GM12874 (cell line): Measurements from ENCODE around the gene MEGF6.

Experiments used
- CTCF ChIP-seq: IDR thresholded peaks from 2 replicates; pipeline ENCODE4 v1.5.1; 2011; ENCODE audit warnings: low read depth, mild to moderate bottlenecking, control low read depth, low read length, moderate library complexity; ENCODE audit not compliant: insufficient read depth

The MEGF6 gene

GRCh38 chr1:3601743-3602142 lies 9.6 kb downstream of the MEGF6 start:
- no peak for TF ChIP-seq CTCF

GRCh38 chr1:3600354-3600753 lies 11.0 kb downstream of the MEGF6 start:
- no peak for TF ChIP-seq CTCF

GRCh38 chr1:3599816-3600215 lies 11.5 kb downstream of the MEGF6 start:
- TF ChIP-seq CTCF, result no peak

- TF ChIP-seq CTCF, result no peak
These were observed 12.0 kb downstream of the MEGF6 start for GRCh38 chr1:3599286-3599811.

GRCh38 chr1:3598522-3599285 lies 12.6 kb downstream of the MEGF6 start:
- TF ChIP-seq CTCF, result no peak

GRCh38 chr1:3598051-3598491 lies 13.2 kb downstream of the MEGF6 start:
- TF ChIP-seq CTCF, result no peak

GRCh38 chr1:3597599-3597964 lies 13.7 kb downstream of the MEGF6 start:
- no peak for TF ChIP-seq CTCF
